ENCODE data around the gene GAS2L1. TPM values are rescaled to one million over a fixed set of nuclear protein-coding genes. Genes with fewer than 3 reads are reported as not detected.

Gene GAS2L1
- total and polyA plus RNA-seq, 2 experiments from 2014 or later: 5.2 to 9.5 TPM

GRCh38 chr22:29308148-29308790 lies 1.8 kb downstream of the GAS2L1 start (continued):
- TF ChIP-seq REST (IDR thresholded peaks at IDR 0.05; ENCODE audit: unreplicated experiment): no peak
- TF ChIP-seq CTCF (conservative IDR thresholded peaks at IDR 0.05; ENCODE audit: low read depth in 2 of 2): no peak
- TF ChIP-seq STAT1 (IDR thresholded peaks at IDR 0.05; ENCODE audit: unreplicated experiment): no peak

- H3K36me3 Mint-ChIP-seq (ENCODE audit: low read depth): peaks cover 2% of the 10 kb centered on the region; the same call in 1 of the 3 replicates
- no peak overlapping the region for H3K4me3 ChIP-seq
- H3K36me3 ChIP-seq (ENCODE audit: insufficient read depth): no peaks in the 10 kb centered on the region
- peaks cover 3% of the 10 kb centered on the region; the same call in 1 of the 2 replicates for H4K20me1 ChIP-seq (replicated peaks; ENCODE audit: insufficient read depth)
- no peak for TF ChIP-seq EZH2phosphoT487 (IDR thresholded peaks at IDR 0.05; ENCODE audit: unreplicated experiment)
- TF ChIP-seq CTCF (conservative IDR thresholded peaks at IDR 0.05; ENCODE audit: low read depth in 2 of 2): no peak
- DNase-seq (ENCODE audit: low spot score) (peak; percentile 42), ATAC-seq (no peak)
- H3K4me1 ChIP-seq (ENCODE audit: insufficient read depth): peaks cover 10% of the 10 kb centered on the region; the same call in 1 of the 2 replicates
- H3K27ac ChIP-seq (ENCODE audit: low read depth): no peak overlapping the region
- no peak overlapping the region for H2AFZ ChIP-seq
- H3K9me2 ChIP-seq (ENCODE audit: insufficient read depth): no peaks in the 10 kb centered on the region
- H3K4me2 ChIP-seq: no peak overlapping the region
- peaks cover 13% of the 10 kb centered on the region for H3K27me3 ChIP-seq (ENCODE audit: insufficient read depth)
- no peaks in the 10 kb centered on the region for H3K79me2 ChIP-seq (replicated peaks; ENCODE audit: insufficient read depth)
- peaks cover 34% of the 10 kb centered on the region for H3K4me1 Mint-ChIP-seq
- peaks cover 21% of the 10 kb centered on the region for H3F3A ChIP-seq (replicated peaks; ENCODE audit: low read depth)
- no peak overlapping the region for H3K27ac Mint-ChIP-seq
- H3K9me3 Mint-ChIP-seq: peaks cover 6% of the 10 kb centered on the region
- H3K27me3 Mint-ChIP-seq (ENCODE audit: insufficient read depth, low read depth, poor library complexity): peaks cover 25% of the 10 kb centered on the region
- H3K4me3 Mint-ChIP-seq: peak overlapping the region; percentile 33; the same call in 1 of the 3 replicates
These were observed 2.4 kb downstream of the GAS2L1 start for GRCh38 chr22:29308791-29309262.

All from GM23338 (cell line).